K562 (cell line): ENCODE data around the gene LCN12. TPM values are rescaled to one million over a fixed set of nuclear protein-coding genes. Genes with fewer than 3 reads are reported as not detected.

ENCODE experiments used
- ATAC-seq: fragments of 200-7000 bp; cut with Tn5 transposase; 3 replicates; pipeline ENCODE4 v1.9.1; 2020; ENCODE audit warnings: moderate library complexity
- BruUV-seq: library from RNA; stranded (reverse); fragments of 400-500 nt; replicated peaks from 2 replicates; lab custom pipeline; 2021; lab: Mats Ljungman, UMichigan
- CTCF ChIA-PET: fragments of 300-600 bp; formaldehyde crosslinking; extraction: SDS; loops from one replicate; lab custom pipeline; 2021; ENCODE audit warnings: low intra/inter-chr PET ratio; lab: Yijun Ruan, JAX
- POLR2A ChIA-PET: fragments of 300-600, 350-650 bp; sonication (Branson Sonifier 250); formaldehyde crosslinking; extraction: SDS; loops from one replicate; lab custom pipeline; 2021; ENCODE audit warnings: antibody characterized with exemption, inconsistent platforms; lab: Yijun Ruan, JAX
- DNase-seq, 4 experiments: peaks; one replicate each; pipeline versions ENCODE4 v3.0.0 to v3.0.0-alpha.2; 2011 to 2018; ENCODE audit warnings: low spot score in 3 of 4, mixed read lengths in 3 of 4; ENCODE audit errors: extremely low read depth in 1 of 4
- FAIRE-seq: peaks from 2 replicates; lab custom pipeline; 2011; peaks lifted over from hg19 to GRCh38; lab: Jason Lieb, UNC
- H2AFZ ChIP-seq: 2 replicates; pipeline ENCODE4 v1.6.0; 2011; ENCODE audit warnings: low read depth, low read length, control low read depth, inconsistent platforms
- H3K27ac ChIP-seq: fragments of 200-600 bp; 3 replicates; pipeline ENCODE4 v1.8.0; 2011; ENCODE audit warnings: low read depth, mild to moderate bottlenecking, control low read depth, inconsistent platforms, low read length, moderate library complexity, mixed read lengths; ENCODE audit errors: extremely low read depth
- H3K27me3 ChIP-seq, 2 experiments: fragments of 300-600 bp in 1 of 2; 2 replicates in 1 of 2; 3 replicates in 1 of 2; pipeline versions ENCODE4 v1.6.0 to v1.8.0; 2011; ENCODE audit warnings: inconsistent platforms in 2 of 2, low read length in 2 of 2, mild to moderate bottlenecking in 1 of 2, mixed read lengths in 1 of 2, moderate library complexity in 1 of 2; ENCODE audit not compliant: control insufficient read depth in 2 of 2, insufficient read depth in 2 of 2
- H3K36me3 ChIP-seq: fragments of 300-600 bp; 3 replicates; pipeline ENCODE4 v1.8.0; 2011; ENCODE audit warnings: mild to moderate bottlenecking, low read length, inconsistent platforms; ENCODE audit not compliant: control insufficient read depth, insufficient read depth
- H3K4me1 ChIP-seq, 2 experiments: fragments of 200-600 bp in 1 of 2; replicated peaks in 1 of 2; 2 replicates in 1 of 2; 3 replicates in 1 of 2; pipeline versions ENCODE4 v1.5.1 to v1.8.0; 2011; ENCODE audit warnings: inconsistent platforms in 2 of 2, low read length in 2 of 2, mild to moderate bottlenecking in 1 of 2, mixed read lengths in 1 of 2, moderate library complexity in 1 of 2; ENCODE audit not compliant: control insufficient read depth in 2 of 2, insufficient read depth in 2 of 2
- H3K4me2 ChIP-seq: 2 replicates; pipeline ENCODE4 v1.6.1; 2011; ENCODE audit warnings: low read length, control low read depth, inconsistent platforms, mixed read lengths; ENCODE audit not compliant: insufficient read depth
- H3K4me3 ChIP-seq: fragments of 200-600 bp; sonication (generic), shearing (Covaris generic); 2 replicates; pipeline ENCODE4 v1.5.1; 2016; ENCODE audit warnings: control low read depth, inconsistent platforms
- H3K79me2 ChIP-seq: fragments of 200-600 bp; 3 replicates; pipeline ENCODE4 v1.8.0; 2011; ENCODE audit warnings: low read length, inconsistent platforms; ENCODE audit not compliant: control insufficient read depth, insufficient read depth
- H3K9ac ChIP-seq, 2 experiments: 2 replicates each; pipeline versions ENCODE4 v1.6.0 to v1.6.1; 2011; ENCODE audit warnings: low read depth in 2 of 2, low read length in 2 of 2, control low read depth in 1 of 2, inconsistent platforms in 1 of 2, mild to moderate bottlenecking in 1 of 2, mixed read lengths in 1 of 2; ENCODE audit not compliant: insufficient read depth in 1 of 2
- H3K9me1 ChIP-seq: one replicate; pipeline ENCODE4 v1.6.0; 2011; ENCODE audit warnings: inconsistent platforms, mild to moderate bottlenecking, low read length, moderate library complexity; ENCODE audit not compliant: control insufficient read depth, insufficient read depth
- H3K9me3 ChIP-seq: replicated peaks from 2 replicates; pipeline ENCODE4 v1.5.1; 2011; ENCODE audit warnings: low read depth, low read length, inconsistent platforms; ENCODE audit not compliant: control insufficient read depth, insufficient read depth
- H4K20me1 ChIP-seq: replicated peaks from 2 replicates; pipeline ENCODE4 v1.6.1; 2011; ENCODE audit warnings: low read length, inconsistent platforms, mixed read lengths; ENCODE audit not compliant: control insufficient read depth, insufficient read depth
- FOXM1 ChIP-seq, 2 experiments: fragments of 450-650 bp in 1 of 2; sonication (generic) in 1 of 2; formaldehyde crosslinking in 1 of 2; IDR thresholded peaks; 2 replicates each; pipeline versions ENCODE4 v1.6.1 to v1.9.0; 2017 to 2022; ENCODE audit warnings: low read depth in 2 of 2, mild to moderate bottlenecking in 2 of 2, missing genetic modification reagents in 1 of 2, moderate library complexity in 1 of 2
- HOMEZ ChIP-seq: fragments of 250-450 bp; sonication (Bioruptor Pico); IDR thresholded peaks from 2 replicates; pipeline ENCODE4 v1.4.0; 2020; ENCODE audit warnings: mild to moderate bottlenecking, moderate library complexity
- PRDM10 ChIP-seq: fragments of 450-650 bp; IDR thresholded peaks from 2 replicates; pipeline ENCODE4 v1.6.1; 2018; ENCODE audit not compliant: partially characterized antibody
- SNIP1 ChIP-seq: fragments of 450-650 bp; IDR thresholded peaks from 2 replicates; pipeline ENCODE4 v1.7.1; 2017; ENCODE audit warnings: low read depth, mild to moderate bottlenecking
- TARDBP ChIP-seq: fragments of 450-650 bp; IDR thresholded peaks from 2 replicates; pipeline ENCODE4 v1.6.1; 2016
- ZBTB12 ChIP-seq: fragments of 250-450 bp; sonication (Bioruptor Pico); IDR thresholded peaks from 2 replicates; pipeline ENCODE4 v1.4.0; 2020
- WGBS: fragments of 100-300 bp; shearing (Covaris generic); methylation state at CpG from one replicate; pipeline ENCODE4 v1.1.6; 2016; ENCODE audit warnings: low coverage, mixed read lengths; ENCODE audit not compliant: insufficient coverage; ENCODE audit errors: missing lambda C conversion rate; 5-methylcytosine and 5-hydroxymethylcytosine counted together
- in situ Hi-C: fragments of 300-500 bp; cut with MboI; formaldehyde crosslinking; loops from 4 replicates; pipeline ENCODE4 v1.15.0; 2018; ENCODE audit warnings: inconsistent platforms, mixed read lengths
- intact Hi-C: fragments of 100-400 bp; cut with micrococcal nuclease; formaldehyde crosslinking; loops from 2 replicates; pipeline ENCODE4 v1.14.2; 2022
- polyA plus RNA-seq, 8 experiments: library from polyadenylated mRNA; depleted of rRNA in 4 of 8; stranded (reverse) in 5 of 8; unstranded in 3 of 8; fragments of >200 nt; fragmentation: Nextera tagmentation in 2 of 8; fragmentation: Illumina TruSeq in 1 of 8; extraction: Ambion mirVana in 2 of 8; extraction: Trizol in 1 of 8; gene quantifications; 2 replicates each; pipeline versions ENCODE4 v1.2.1 to v1.2.3, GENCODE V29; 2011 to 2014; ENCODE audit warnings: inconsistent platforms in 1 of 8, missing spikeins in 1 of 8
- total RNA-seq, 7 experiments: library from RNA; depleted of rRNA in 6 of 7; stranded (reverse); fragments of >200 nt in 6 of 7; fragmentation: Illumina TruSeq in 2 of 7; extraction: Trizol in 2 of 7; gene quantifications; 2 replicates each; pipeline versions ENCODE4 v1.2.1 to v1.2.3, GENCODE V29; 2011 to 2021; ENCODE audit warnings: low replicate concordance in 1 of 7

LCN12 gene
- total and polyA plus RNA-seq, 9 of the 15 experiments (the other 6 are each of a cell fraction or from before 2014, with no cell fraction given) = 0.05 TPM; not detected in 8

- in situ Hi-C loops = no loop called here
- H2AFZ ChIP-seq = no peak overlapping the region
- peaks cover 3 to 34% of the 10 kb centered on the region in 2 experiments; a peak in 3 of 5 replicates for H3K4me1 ChIP-seq
- no peak for ATAC-seq
- H3K79me2 ChIP-seq = no peaks in the 10 kb centered on the region
- no peak overlapping the region for H3K27ac ChIP-seq
- 0 out of 2 replicates have a peak, but pooled peaks cover 1% of the 10 kb centered on the region for H3K9me3 ChIP-seq
- no peak overlapping the region for H3K4me2 ChIP-seq
- FAIRE-seq = no peak
- POLR2A ChIA-PET = interaction anchor here (0.6 kb wide), 1 partner anchor 50 kb away, joined by 3 read pairs; no protein-coding TSS in a partner anchor
- no TSS peak for BruUV-seq
- no peak for TF ChIP-seq SNIP1
- TF ChIP-seq PRDM10 = no peak
- TF ChIP-seq FOXM1 (IDR thresholded peaks at IDR 0.05; ENCODE audit: low read depth) = no peak
- TF ChIP-seq FOXM1 (CRISPR knock-in tag; IDR thresholded peaks at IDR 0.05; ENCODE audit: low read depth) = no peak
- TF ChIP-seq TARDBP = no peak
- TF ChIP-seq HOMEZ (CRISPR knock-in tag) = no peak
- no peak for TF ChIP-seq ZBTB12
- H3K4me3 ChIP-seq = no peak overlapping the region
- no peak for DNase-seq
- peak overlapping the region in 1 of 2 experiments; percentile 61; a peak in 2 of 4 replicates for H3K9ac ChIP-seq
- intact Hi-C loops = no loop called here
- no peaks in the 10 kb centered on the region for H3K27me3 ChIP-seq
- H4K20me1 ChIP-seq = no peaks in the 10 kb centered on the region
- CTCF ChIA-PET = no interaction called here
- no peaks in the 10 kb centered on the region for H3K9me1 ChIP-seq
- 40% methylated on average over 10 of the region's 10 CpGs for WGBS
- H3K36me3 ChIP-seq = no peaks in the 10 kb centered on the region
Measured at GRCh38 chr9:137002646-137003041, 50.6 kb downstream of the LCN12 start.
